Measurements from ENCODE around the gene CNTNAP2. TPM values are rescaled to one million over a fixed set of nuclear protein-coding genes. Genes with fewer than 3 reads are reported as not detected.

CNTNAP2 gene
- total and polyA plus RNA-seq, 12 donors, result 0.07 to 0.77 (median 0.24) TPM

GRCh38 chr7:147809786-147810185 lies 1693.2 kb downstream of the CNTNAP2 start:
- Histone ChIP-seq H3K4me3 (no peak overlapping the region), H3K27me3 (no peaks in the 10 kb centered on the region), H3K9me3 (peaks cover 0 to 20% (median 0%) of the 10 kb centered on the region in 11 donors), H3K27ac (no peak overlapping the region), H3K4me1 (no peaks in the 10 kb centered on the region), H3K36me3 (no peaks in the 10 kb centered on the region)
- no peak for ATAC-seq
- WGBS, 2 donors, result 44 to 45% methylated on average over 3 of the region's 3 CpGs
- intact Hi-C loops (cut with DNase I), result no loop called here
- no peak for DNase-seq
- TF ChIP-seq CTCF (IDR thresholded peaks at IDR 0.05), result no peak

GRCh38 chr7:147810269-147810668 lies 1693.7 kb downstream of the CNTNAP2 start:
- no peak for TF ChIP-seq CTCF (IDR thresholded peaks at IDR 0.05)
- ATAC-seq (no peak), DNase-seq (no peak)
- intact Hi-C loops (cut with DNase I), result no loop called here
- H3K36me3 ChIP-seq, result no peaks in the 10 kb centered on the region
- H3K4me1 ChIP-seq, result no peaks in the 10 kb centered on the region
- H3K4me3 ChIP-seq, result no peak overlapping the region
- H3K27me3 ChIP-seq, result no peaks in the 10 kb centered on the region
- H3K27ac ChIP-seq, result no peak overlapping the region
- H3K9me3 ChIP-seq, result peaks cover 0 to 18% (median 0%) of the 10 kb centered on the region in 11 donors

GRCh38 chr7:147811923-147812322 lies 1695.3 kb downstream of the CNTNAP2 start:
- no peak for TF ChIP-seq CTCF (IDR thresholded peaks at IDR 0.05)
- no peaks in the 10 kb centered on the region for H3K27me3 ChIP-seq
- H3K36me3 ChIP-seq, result no peaks in the 10 kb centered on the region
- H3K9me3 ChIP-seq, result peaks cover 0 to 2% (median 0%) of the 10 kb centered on the region in 11 donors
- intact Hi-C loops (cut with DNase I), result no loop called here
- no peak for DNase-seq
- no peak overlapping the region for H3K4me3 ChIP-seq
- no peak overlapping the region for H3K27ac ChIP-seq
- no peak for ATAC-seq
- no peaks in the 10 kb centered on the region for H3K4me1 ChIP-seq
- WGBS, 2 donors, result 80 to 85% methylated on average over 5 of the region's 5 CpGs

- Histone ChIP-seq H3K36me3 (no peaks in the 10 kb centered on the region), H3K4me3 (no peak overlapping the region), H3K4me1 (no peaks in the 10 kb centered on the region), H3K27ac (no peak overlapping the region), H3K27me3 (no peaks in the 10 kb centered on the region), H3K9me3 (no peaks in the 10 kb centered on the region)
- DNase-seq (no peak), ATAC-seq (no peak)
- no peak for TF ChIP-seq CTCF (IDR thresholded peaks at IDR 0.05)
- intact Hi-C loops (cut with DNase I), result no loop called here
These were observed 1696.7 kb downstream of the CNTNAP2 start for GRCh38 chr7:147813316-147813715.

GRCh38 chr7:147818317-147818716 lies 1701.7 kb downstream of the CNTNAP2 start:
- Histone ChIP-seq H3K36me3 (no peaks in the 10 kb centered on the region), H3K27ac (no peak overlapping the region), H3K4me3 (no peak overlapping the region), H3K27me3 (no peaks in the 10 kb centered on the region), H3K9me3 (peaks cover 0 to 8% (median 0%) of the 10 kb centered on the region in 11 donors), H3K4me1 (no peaks in the 10 kb centered on the region)
- 44 to 52% methylated on average over 4 of the region's 4 CpGs for WGBS, 2 donors
- no peak for DNase-seq
- no peak for TF ChIP-seq CTCF (IDR thresholded peaks at IDR 0.05)
- ATAC-seq, result no peak
- intact Hi-C loops (cut with DNase I), result no loop called here

Data from heart right ventricle (tissue), 16 donors.